Choroid plexus epithelial cell (primary cell): Measurements from ENCODE around the gene EDN1.

Source experiments
- DNase-seq: peaks from one replicate; pipeline ENCODE4 v3.0.0-alpha.2; 2010; ENCODE audit warnings: low read depth
- H3K4me3 ChIP-seq: 2 replicates; pipeline ENCODE4 v1.5.1; 2011; ENCODE audit warnings: low read depth, mild to moderate bottlenecking, control low read depth, low read length, moderate library complexity
- TF ChIP-seq, protein P1 (sequence below): conservative IDR thresholded peaks from 2 replicates; pipeline ENCODE4 v1.5.1; 2011; ENCODE audit warnings: low read depth, mild to moderate bottlenecking, control low read depth, inconsistent platforms, low read length, moderate library complexity

Gene EDN1

DNA sequence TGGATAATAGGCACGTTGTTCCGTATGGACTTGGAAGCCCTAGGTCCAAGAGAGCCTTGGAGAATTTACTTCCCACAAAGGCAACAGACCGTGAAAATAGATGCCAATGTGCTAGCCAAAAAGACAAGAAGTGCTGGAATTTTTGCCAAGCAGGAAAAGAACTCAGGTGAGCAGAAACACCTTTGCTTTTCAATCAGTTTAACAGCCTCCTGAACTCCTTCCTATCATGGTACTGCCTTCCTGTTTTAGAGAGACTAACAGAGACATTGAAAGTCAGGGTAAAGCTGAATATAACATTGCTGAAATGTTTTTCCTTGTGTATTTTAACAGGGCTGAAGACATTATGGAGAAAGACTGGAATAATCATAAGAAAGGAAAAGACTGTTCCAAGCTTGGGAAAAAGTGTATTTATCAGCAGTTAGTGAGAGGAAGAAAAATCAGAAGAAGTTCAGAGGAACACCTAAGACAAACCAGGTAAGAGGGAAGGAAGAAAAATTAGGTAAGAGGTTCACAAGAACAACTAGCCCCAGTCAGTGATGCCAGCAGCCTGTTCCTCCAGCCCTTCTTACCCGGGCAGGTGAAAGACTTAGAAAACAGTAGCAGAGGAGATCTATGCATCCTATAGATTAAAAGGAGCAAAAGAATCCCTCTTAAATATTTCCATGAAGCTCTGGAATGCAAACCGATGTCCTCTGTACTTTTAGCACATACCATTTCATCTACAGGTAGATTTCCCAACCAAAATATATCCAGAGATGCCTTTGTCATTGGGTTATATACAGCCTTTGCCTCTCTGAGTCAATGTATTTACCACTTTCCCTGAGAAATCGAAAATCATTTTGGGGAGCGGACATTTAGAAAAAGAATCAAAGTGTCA is 4.0 kb downstream of the EDN1 start:
- TF ChIP-seq, protein P1, sequence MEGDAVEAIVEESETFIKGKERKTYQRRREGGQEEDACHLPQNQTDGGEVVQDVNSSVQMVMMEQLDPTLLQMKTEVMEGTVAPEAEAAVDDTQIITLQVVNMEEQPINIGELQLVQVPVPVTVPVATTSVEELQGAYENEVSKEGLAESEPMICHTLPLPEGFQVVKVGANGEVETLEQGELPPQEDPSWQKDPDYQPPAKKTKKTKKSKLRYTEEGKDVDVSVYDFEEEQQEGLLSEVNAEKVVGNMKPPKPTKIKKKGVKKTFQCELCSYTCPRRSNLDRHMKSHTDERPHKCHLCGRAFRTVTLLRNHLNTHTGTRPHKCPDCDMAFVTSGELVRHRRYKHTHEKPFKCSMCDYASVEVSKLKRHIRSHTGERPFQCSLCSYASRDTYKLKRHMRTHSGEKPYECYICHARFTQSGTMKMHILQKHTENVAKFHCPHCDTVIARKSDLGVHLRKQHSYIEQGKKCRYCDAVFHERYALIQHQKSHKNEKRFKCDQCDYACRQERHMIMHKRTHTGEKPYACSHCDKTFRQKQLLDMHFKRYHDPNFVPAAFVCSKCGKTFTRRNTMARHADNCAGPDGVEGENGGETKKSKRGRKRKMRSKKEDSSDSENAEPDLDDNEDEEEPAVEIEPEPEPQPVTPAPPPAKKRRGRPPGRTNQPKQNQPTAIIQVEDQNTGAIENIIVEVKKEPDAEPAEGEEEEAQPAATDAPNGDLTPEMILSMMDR: no peak
- DNase-seq: no peak
- H3K4me3 ChIP-seq: no peak overlapping the region

DNA sequence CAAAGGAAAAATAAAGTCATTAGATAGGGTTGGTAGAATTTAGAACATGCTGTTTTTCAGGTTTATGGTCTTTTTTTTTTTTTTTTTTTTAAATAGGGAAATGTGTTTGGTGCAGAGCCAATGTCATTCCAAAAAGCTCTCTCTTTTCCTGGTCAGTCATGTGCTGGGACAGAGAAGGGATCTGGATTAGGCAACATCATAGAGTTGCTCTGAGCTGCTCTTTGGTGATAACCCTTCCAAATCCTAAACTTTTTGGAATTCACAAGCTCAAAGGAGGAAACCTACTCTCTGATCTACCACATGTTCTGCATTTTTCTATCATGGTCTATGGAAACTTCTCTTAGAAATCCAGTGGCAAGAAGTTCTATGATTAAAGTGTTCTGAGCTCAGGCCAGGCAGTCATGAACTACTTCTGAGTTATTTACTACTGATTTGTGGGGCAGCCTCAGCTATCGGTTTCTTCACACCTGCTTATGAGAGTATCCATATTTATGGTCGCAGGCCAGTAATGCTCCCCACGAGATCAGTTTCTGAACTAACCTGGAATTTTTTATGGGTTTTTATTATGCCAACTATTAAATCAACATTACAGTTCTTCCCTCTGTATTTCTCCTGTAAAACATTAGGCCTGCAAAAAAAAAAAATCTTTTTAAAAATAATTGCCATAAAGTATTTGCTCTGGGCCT is 4.8 kb downstream of the EDN1 start:
- TF ChIP-seq, protein P1: no peak
- no peak overlapping the region for H3K4me3 ChIP-seq

DNA sequence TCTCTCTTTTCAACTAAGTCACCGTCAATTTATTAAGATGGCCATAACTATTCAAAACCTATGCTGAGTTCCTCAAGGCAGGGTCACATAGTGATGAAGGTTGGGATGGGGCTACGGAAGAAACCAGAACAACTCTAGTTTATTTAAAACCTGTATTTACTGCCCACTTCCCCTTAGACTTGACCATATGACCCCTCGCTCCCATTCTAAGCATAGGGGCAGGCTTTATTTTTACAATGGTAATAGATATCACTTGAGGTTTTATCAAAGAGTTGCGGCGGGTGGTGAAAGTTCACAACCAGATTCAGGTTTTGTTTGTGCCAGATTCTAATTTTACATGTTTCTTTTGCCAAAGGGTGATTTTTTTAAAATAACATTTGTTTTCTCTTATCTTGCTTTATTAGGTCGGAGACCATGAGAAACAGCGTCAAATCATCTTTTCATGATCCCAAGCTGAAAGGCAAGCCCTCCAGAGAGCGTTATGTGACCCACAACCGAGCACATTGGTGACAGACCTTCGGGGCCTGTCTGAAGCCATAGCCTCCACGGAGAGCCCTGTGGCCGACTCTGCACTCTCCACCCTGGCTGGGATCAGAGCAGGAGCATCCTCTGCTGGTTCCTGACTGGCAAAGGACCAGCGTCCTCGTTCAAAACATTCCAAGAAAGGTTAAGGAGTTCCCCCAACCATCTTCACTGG is 5.5 kb downstream of the EDN1 start:
- no peak overlapping the region for H3K4me3 ChIP-seq

More for the DNA sequence above, 4.8 kb downstream of the EDN1 start:
- no peak for DNase-seq

DNA sequence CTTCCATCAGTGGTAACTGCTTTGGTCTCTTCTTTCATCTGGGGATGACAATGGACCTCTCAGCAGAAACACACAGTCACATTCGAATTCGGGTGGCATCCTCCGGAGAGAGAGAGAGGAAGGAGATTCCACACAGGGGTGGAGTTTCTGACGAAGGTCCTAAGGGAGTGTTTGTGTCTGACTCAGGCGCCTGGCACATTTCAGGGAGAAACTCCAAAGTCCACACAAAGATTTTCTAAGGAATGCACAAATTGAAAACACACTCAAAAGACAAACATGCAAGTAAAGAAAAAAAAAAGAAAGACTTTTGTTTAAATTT is 6.1 kb downstream of the EDN1 start:
- TF ChIP-seq, protein P1: no peak
- DNase-seq: peak; percentile 64
- no peak overlapping the region for H3K4me3 ChIP-seq

More for the DNA sequence above, 5.5 kb downstream of the EDN1 start:
- TF ChIP-seq, protein P1: no peak
- no peak for DNase-seq

DNA sequence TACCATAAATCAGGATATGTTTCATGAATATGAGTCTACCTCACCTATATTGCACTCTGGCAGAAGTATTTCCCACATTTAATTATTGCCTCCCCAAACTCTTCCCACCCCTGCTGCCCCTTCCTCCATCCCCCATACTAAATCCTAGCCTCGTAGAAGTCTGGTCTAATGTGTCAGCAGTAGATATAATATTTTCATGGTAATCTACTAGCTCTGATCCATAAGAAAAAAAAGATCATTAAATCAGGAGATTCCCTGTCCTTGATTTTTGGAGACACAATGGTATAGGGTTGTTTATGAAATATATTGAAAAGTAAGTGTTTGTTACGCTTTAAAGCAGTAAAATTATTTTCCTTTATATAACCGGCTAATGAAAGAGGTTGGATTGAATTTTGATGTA is 6.4 kb downstream of the EDN1 start:
- no peak overlapping the region for H3K4me3 ChIP-seq
- DNase-seq: no peak
- TF ChIP-seq, protein P1: no peak

DNA sequence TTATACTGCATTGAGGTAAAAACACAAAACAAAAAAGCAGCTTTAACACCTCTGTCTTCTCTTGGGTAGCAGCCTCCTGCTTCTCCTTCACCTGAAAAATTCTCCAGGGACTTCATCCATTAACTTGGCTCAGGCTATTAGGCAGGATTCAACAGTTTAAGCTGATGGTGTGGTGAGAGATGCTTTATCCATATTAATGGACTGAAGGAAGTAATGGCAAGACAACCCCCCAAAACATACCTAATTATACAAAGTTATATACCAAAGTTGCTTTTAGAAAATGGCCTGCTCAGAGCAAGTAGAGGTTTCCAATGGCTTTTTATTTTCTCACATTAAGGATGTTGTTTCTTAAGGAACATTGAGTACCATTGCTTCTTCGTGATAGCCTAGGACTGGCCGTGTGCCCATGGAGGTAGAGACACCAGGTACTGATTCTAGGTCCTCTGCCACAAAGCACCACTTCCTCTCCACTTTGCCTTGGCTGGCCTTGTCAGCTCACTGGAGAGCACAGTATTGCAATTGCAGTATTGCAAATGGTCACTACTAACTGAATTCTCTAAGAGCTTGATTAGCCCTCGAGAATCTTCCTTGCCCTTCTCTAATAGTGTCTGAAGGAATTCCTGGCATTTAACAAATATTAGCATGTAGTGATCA is 7.3 kb downstream of the EDN1 start:
- DNase-seq: no peak
- no peak overlapping the region for H3K4me3 ChIP-seq
- TF ChIP-seq, protein P1: no peak
